GM21619 (cell line): ENCODE results near the gene PCBP3.
"Not testable (repeated sequence)": the region's sequence is repeated elsewhere in the genome, so short reads cannot be mapped to it uniquely, and the experiment has no call there.

Experiments used
- ATAC-seq: cut with Tn5 transposase; IDR thresholded peaks from one replicate; pipeline ENCODE4 v1.9.1; 2021; ENCODE audit not compliant: unreplicated experiment

The PCBP3 gene

DNA sequence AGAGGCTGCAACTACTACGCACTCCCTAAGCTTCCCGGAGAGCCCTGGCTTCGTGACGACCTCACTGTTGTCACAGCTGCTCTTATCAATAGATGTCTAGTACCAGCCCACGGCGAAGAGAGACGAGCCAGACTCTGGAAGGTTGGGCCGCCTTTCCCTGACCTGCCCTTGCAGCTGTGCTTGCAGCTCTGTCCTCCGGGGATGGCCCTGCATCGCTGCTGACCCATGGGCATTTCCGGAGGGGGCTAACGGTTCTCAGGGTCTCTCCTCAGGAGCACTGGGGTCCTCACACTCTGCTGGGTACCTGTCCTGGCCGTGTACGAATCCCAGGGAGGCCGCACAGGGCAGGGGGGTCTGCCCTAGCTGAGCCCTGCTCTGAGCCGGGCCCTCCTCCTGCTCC lies 244.3 kb downstream of the PCBP3 start:
- no peak for ATAC-seq

DNA sequence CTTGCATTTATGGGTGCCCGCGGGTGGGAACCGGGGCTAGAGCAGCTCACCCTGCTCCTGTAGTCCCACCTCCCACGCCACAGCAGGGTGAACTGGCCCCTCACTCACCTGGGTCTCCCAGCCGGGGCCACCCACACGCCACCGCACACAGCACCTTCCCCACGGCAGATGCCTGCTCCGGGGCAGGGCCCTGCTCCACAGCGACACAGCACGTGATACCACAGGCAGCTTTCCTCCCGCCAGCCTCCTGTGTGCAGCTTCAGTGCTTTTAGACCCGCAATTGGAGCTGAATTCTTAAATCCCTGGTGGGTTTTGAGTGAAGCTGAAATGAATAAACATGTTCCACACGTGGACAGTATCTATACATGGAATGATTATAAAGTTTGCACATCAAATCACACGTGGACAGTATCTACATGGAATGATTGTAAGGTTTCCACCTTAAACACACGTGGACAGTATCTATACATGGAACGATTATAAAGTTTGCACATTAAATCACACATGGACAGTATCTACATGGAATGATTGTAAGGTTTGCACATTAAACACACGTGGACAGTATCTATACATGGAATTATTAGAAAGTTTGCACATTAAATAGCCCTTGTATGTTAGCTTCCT lies 245.0 kb downstream of the PCBP3 start:
- ATAC-seq, result no peak

GRCh38 chr21:45889256-45889655 lies 245.7 kb downstream of the PCBP3 start:
- no peak for ATAC-seq

DNA sequence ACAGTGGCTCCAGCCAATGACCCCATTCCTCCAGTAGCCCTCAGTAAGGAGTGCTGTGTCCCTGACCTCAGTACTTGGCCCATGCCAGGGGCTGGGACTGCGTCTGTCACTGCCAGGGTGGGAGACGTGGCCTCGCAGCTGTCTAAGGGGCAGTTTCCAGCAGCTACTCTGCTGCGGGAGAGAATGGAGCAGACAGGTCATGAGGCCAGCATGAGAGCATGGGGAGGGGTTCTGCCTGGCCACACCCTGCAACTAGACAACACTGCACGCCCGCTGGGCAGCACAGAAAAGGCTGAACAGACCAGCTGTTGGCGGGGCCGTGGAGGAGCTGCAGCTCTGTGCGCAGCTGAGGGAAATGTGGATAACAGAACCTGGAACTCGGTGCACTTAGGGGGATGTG lies 246.4 kb downstream of the PCBP3 start:
- ATAC-seq, result no peak

DNA sequence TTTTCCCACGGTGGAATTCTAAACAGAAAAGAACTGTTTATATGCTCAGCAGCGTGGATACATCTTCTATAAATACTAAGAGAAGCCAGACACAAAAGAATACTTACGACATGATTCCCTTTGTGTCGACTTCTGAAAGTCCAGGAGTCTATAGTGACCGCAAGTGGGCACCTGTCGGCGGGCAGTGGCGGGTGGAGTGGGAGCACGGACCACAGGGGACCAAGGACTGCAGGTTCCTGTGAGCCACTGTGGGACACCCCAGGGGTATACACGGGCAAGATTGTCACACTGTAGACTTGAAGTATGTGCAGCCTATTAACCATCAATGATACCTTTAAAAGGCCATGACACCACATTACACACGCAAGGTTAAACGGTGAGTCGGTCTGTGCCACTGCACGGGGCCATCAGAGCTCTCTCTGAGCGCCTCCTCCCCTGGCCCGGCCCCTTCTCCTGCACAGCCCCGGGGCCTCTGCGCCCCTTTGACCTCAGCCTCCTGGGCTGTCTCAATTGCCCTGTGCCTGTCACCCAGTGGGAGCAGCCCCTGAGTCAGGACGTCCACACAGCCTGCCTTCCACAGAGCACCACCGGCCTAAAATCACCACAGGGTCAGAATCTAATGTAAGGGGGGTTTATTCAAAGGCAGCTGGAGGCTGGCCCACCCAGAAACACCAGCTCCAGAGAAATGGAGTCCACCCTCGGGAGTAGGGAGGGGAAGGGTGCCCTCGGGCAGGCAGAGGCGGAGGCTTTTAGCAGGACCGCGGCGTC lies 248.0 kb downstream of the PCBP3 start:
- no peak for ATAC-seq

GRCh38 chr21:45892156-45892915 lies 248.8 kb downstream of the PCBP3 start:
- ATAC-seq, result no peak

GRCh38 chr21:45892916-45893739 lies 249.6 kb downstream of the PCBP3 start:
- ATAC-seq, result no peak

DNA sequence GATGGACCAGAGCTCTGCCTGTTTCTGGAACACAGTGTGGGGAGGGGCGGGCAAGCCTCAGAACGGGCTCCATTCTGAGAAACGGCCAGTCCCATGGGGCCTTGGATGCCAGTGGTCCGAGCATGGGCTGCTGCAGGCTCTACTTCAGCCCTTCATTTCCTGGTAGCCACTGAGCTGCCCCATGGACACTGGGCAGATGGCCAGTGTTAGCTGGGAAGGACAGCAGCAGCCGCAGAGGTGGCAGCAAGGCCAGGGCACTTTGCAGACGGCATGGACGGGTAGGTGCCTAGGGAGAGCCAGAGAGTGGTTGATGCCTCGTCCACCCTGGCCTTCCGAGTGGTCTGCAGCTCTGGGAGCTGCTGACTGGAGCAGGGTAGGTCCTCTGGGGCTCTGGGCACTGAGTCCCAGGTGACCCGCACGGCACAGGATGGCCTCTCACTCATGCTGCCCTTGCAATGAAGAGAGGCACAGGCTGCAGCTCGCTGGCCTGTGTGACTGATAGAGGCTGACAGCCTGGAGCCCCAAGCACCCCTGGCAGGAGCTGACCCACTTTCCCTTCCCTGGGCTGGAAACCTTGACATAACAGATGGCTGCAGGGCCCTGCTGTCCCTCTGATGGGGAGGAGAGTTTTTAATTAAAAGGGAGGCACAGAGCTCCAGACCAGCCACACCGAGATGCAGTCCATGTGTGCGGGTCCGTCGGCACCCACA lies 250.4 kb downstream of the PCBP3 start:
- no peak for ATAC-seq

GRCh38 chr21:45894450-45894825 lies 250.9 kb downstream of the PCBP3 start:
- no peak for ATAC-seq

DNA sequence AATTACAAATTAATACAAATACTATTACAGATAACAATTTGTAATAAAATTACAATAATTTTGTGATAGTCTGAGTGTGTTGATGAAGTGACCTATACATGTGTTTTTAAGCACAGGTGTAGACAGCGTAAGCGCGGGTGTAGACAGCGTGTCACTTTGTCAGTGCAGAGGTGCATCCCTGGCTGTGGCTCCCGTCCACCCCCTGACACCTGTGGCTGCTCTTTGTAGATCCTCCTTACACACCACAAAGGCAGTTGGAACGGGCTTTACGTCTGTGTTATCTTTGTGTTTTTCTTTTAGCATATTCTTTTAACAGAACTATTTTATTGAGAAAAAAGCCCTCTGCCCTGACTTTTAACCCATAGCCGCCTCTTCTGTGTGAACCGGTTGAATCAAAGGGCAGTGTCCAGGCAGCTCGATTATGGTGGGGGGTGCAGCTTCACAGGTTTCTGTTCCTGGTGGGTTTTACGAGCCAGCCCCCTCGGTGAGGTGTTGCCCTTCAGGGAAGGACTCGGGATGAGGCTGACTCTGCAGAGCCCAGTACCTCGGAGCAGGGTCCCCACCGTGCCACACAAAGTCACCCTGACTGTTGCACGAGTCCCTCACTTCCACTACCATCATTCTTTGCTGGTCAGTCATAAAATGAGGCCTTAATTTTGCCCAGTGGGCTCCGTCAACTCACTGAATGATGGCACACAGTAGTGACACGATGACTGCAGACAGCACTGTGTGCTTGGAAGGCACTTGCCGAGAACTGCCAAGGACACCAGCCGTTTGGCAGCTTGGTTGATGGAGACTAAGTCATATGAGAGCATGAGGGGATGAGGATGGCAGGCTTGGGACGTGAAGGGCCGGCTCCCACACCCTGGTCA lies 251.6 kb downstream of the PCBP3 start:
- ATAC-seq, result no peak

GRCh38 chr21:45895778-45896370 lies 252.3 kb downstream of the PCBP3 start:
- ATAC-seq, result no peak

- ATAC-seq, result not testable (repeated sequence)
Observed at GRCh38 chr21:45896431-45896830, 252.9 kb downstream of the PCBP3 start.

- ATAC-seq, result no peak
Observed at GRCh38 chr21:45897191-45898027, 253.9 kb downstream of the PCBP3 start.

- ATAC-seq, result no peak
Observed at GRCh38 chr21:45898028-45898350, 254.5 kb downstream of the PCBP3 start.

DNA sequence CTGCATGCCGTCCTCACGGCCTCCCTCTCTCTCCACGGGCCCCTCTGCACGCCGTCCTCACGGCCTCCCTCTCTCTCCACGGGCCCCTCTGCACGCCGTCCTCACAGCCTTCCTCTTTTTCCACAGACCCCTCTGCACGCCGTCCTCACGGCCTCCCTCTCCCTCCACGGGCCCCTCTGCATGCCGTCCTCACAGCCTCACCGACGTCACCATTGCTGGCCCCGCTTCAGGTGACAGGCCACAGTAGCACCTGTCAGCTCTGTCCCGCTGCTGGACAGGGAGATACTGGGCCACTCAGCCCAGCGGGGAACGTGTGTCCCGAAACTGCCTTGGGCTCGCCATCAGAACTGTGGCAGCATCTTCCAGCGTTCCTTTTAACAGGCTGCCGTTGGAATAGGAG lies 255.3 kb downstream of the PCBP3 start:
- ATAC-seq, result no peak

DNA sequence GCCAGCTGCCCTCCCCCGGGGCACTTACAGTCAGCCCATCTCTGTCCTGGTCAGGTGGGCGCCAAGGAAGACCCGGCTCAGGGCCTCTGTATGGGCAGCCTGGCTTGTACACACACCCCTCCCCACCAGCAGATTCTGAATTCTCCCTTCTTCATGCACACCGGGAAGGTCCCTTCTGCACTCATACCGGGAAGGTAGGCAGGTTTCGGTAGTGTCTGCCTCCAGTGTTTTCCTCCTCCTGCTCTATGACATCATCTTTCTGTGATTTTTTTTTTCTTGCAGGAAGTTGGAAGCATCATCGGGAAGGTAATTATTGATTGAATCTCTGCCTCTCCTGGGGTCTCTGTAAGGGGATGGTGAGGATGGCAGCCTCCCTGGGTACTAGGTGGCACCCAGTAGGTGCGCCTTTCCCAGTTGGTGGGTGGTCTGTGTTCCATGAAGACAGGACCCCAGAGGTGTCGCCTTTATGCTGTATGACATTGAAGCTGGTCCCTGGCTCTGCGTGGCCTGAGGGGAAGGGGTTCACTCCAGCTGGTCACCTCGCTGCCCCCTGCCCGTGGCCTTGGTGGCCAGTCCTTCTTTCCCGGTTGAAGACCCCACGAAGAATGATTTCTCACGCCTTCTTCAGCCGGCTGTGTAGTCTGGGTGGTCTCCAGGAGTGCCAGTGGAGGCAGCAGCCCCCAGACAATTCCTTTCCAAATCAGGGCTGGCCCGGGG lies 255.9 kb downstream of the PCBP3 start:
- ATAC-seq, result no peak

DNA sequence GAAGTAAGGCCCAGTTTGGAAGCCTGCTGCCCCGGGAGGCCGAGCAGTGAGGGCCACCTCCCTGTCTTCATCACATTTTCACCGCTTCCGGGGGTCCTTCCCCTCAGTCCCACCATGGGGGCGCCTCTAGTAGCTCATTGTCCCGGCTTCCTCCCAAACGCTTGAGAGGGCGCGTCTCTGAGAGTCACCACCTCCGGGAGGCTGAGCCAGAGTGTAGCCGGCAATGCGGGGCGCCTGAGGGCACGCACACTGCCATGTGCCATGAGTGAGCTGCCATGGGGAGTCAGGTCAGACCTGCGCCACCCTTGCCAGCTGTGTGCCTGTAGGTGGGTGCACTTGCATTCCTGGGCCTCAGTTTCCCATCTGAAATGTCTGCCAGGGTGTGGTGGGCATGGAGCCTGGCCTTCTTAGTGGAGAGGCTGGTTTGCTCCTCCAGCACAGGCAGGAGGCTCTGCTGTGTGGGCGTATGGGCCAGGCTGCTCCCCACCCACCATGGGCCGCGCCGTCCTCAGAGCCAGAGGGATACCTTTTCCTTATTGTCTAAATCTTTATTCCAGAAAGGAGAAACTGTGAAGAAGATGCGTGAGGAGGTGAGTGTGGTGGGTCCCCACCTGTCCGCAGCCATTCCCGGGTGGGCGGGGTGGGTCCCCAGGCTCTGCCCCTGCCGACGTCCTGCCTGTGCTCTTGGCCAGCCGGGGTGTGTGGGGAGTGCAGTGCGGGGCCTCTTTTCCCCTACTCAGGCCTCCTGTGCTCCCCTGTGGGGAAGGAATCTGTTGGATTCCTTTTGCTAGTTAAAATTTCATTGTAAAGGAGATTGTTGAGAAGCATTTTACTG lies 256.7 kb downstream of the PCBP3 start:
- no peak for ATAC-seq
